IPS-NIHi11 (cell line): ENCODE measurements around the gene MOGAT2.

Experiments
- DNase-seq: peaks from one replicate; pipeline ENCODE4 v3.0.0; 2012; ENCODE audit warnings: mixed read lengths, low spot score

Gene MOGAT2

GRCh38 chr11:75780888-75781287 is 63.2 kb downstream of the MOGAT2 start:
- DNase-seq: no peak

GRCh38 chr11:75781296-75781695 is 63.7 kb downstream of the MOGAT2 start:
- DNase-seq: no peak

GRCh38 chr11:75781831-75782230 is 64.2 kb downstream of the MOGAT2 start:
- DNase-seq: no peak
